Stomach (tissue), 19 donors: ENCODE results near the gene LYSMD4. TPM values are rescaled to one million over a fixed set of nuclear protein-coding genes. Genes with fewer than 3 reads are reported as not detected.
"Not testable (repeated sequence)": the region's sequence is repeated elsewhere in the genome, so short reads cannot be mapped to it uniquely, and the experiment has no call there.

Experiments
- DNase-seq, 2 donors: peaks; one replicate each; pipeline versions ENCODE4 v3.0.0 to v3.0.0-alpha.2; 2013 to 2019
- H3K27ac ChIP-seq, 5 donors: fragments of 200-600 bp in 4 of 5; sonication (generic) in 4 of 5; one replicate each; pipeline ENCODE4 v1.5.1; 2013 to 2019; ENCODE audit warnings: mild to moderate bottlenecking in 1 of 5, moderate library complexity in 1 of 5
- H3K27me3 ChIP-seq, 3 donors: fragments of 200-600 bp; sonication (generic); one replicate each; pipeline ENCODE4 v1.5.1; 2017 to 2019; ENCODE audit warnings: mixed run types in 1 of 3
- H3K36me3 ChIP-seq, 4 donors: fragments of 200-600 bp; sonication (generic); 1 replicate in 3 of 4; 2 replicates in 1 of 4; pipeline ENCODE4 v1.5.1; 2016 to 2019
- H3K4me1 ChIP-seq, 4 donors: fragments of 200-600 bp; sonication (generic); one replicate each; pipeline ENCODE4 v1.5.1; 2016 to 2019
- H3K4me3 ChIP-seq, 4 donors: fragments of 200-600 bp; sonication (generic) in 3 of 4; one replicate each; pipeline ENCODE4 v1.5.1; 2016 to 2019; ENCODE audit warnings: mild to moderate bottlenecking in 1 of 4
- H3K9me3 ChIP-seq, 4 donors: fragments of 200-600 bp; sonication (generic); one replicate each; pipeline ENCODE4 v1.5.1; 2016 to 2019
- CTCF ChIP-seq, 7 experiments: fragments of 450-650 bp in 4 of 7; fragments of 200-600 bp in 3 of 7; sonication (generic) in 3 of 7; IDR thresholded peaks; one replicate each; pipeline ENCODE4 v1.5.1; 2016 to 2019; ENCODE audit warnings: antibody characterized with exemption in 7 of 7, control low read depth in 2 of 7, mild to moderate bottlenecking in 1 of 7
- EP300 ChIP-seq: sonication (generic); formaldehyde crosslinking; IDR thresholded peaks from one replicate; pipeline ENCODE4 v1.6.1; 2017; ENCODE audit warnings: antibody characterized with exemption
- POLR2A ChIP-seq, 4 donors: fragments of 450-650 bp; IDR thresholded peaks; one replicate each; pipeline ENCODE4 v1.6.1; 2016; ENCODE audit warnings: antibody characterized with exemption in 4 of 4, control low read depth in 2 of 4, mild to moderate bottlenecking in 1 of 4, moderate library complexity in 1 of 4
- POLR2AphosphoS5 ChIP-seq, 3 donors: sonication (generic); formaldehyde crosslinking; IDR thresholded peaks; one replicate each; pipeline ENCODE4 v1.6.1; 2016; ENCODE audit warnings: antibody characterized with exemption in 3 of 3
- WGBS, 5 donors: extraction: QIAGEN DNeasy Blood & Tissue Kit in 3 of 5; methylation state at CpG; one replicate each; pipeline versions ENCODE4 v1.1.5 to v1.1.7; 2013 to 2018; 5-methylcytosine and 5-hydroxymethylcytosine counted together
- intact Hi-C: fragments of 100-400 bp; cut with DNase I; formaldehyde crosslinking; loops from one replicate; pipeline ENCODE4 v1.15.1; 2023; ENCODE audit warnings: low total_unique reads
- long read RNA-seq, 10 donors: transcript quantifications; one replicate each; lab custom pipeline, GENCODE V29; 2026
- polyA plus RNA-seq, 3 donors: library from polyadenylated mRNA; stranded (reverse); fragments of 200-250 nt; gene quantifications; one replicate each; pipeline ENCODE4 v1.2.3, GENCODE V29; 2013
- total RNA-seq, 5 donors: library from RNA; depleted of rRNA; stranded (reverse); fragments of >200 nt; gene quantifications; one replicate each; pipeline versions ENCODE4 v1.1.0 to v1.2.3, GENCODE V29; 2014 to 2016
- donor health status: healthy with polysubstance abuse.
- donor health status: Bipolar disorder and iron deficiency.
- donor health status: healthy.

Gene LYSMD4
- total RNA-seq (100 to 1,000 TPM in 1 of 5 donors, 10 to 100 TPM in 3, 1 to 10 TPM in 1; 4.2 to 106 (median 21.1) TPM), polyA plus RNA-seq (1 to 10 TPM; 5.0 to 5.8 (median 5.1) TPM)
- long read RNA-seq, donor 1, transcript LYSMD4-203 (1 exons, 2,122 nt), result major isoform, 32 of 32 reads
- long read RNA-seq, donor 1, partial matches to known transcripts, result 0 of 32 reads
- long read RNA-seq, donor 1, other reads (novel, unspliced or antisense), result 0 of 32 reads
- long read RNA-seq, donor 2, transcript LYSMD4-203 (1 exons, 2,122 nt), result major isoform, 31 of 31 reads
- long read RNA-seq, donor 2, partial matches to known transcripts, result 0 of 31 reads
- long read RNA-seq, donor 2, other reads (novel, unspliced or antisense), result 0 of 31 reads
- long read RNA-seq, donor 3, transcript LYSMD4-203 (1 exons, 2,122 nt), result major isoform, 18 of 18 reads
- long read RNA-seq, donor 3, partial matches to known transcripts, result 0 of 18 reads
- long read RNA-seq, donor 3, other reads (novel, unspliced or antisense), result 0 of 18 reads
- long read RNA-seq, donor 4, transcript LYSMD4-203 (1 exons, 2,122 nt), result major isoform, 10 of 10 reads
- long read RNA-seq, donor 4, partial matches to known transcripts, result 0 of 10 reads
- long read RNA-seq, donor 4, other reads (novel, unspliced or antisense), result 0 of 10 reads
- long read RNA-seq, donor 5, transcript LYSMD4-203 (1 exons, 2,122 nt), result major isoform, 27 of 30 reads
- long read RNA-seq, donor 5, partial matches to known transcripts, result 0 of 30 reads
- long read RNA-seq, donor 5, other reads (novel, unspliced or antisense), result 0 of 30 reads
- long read RNA-seq, donor 6, transcript LYSMD4-203 (1 exons, 2,122 nt), result major isoform, 89 of 90 reads
- long read RNA-seq, donor 6, partial matches to known transcripts, result 0 of 90 reads
- long read RNA-seq, donor 6, other reads (novel, unspliced or antisense), result 0 of 90 reads
- long read RNA-seq, donor 7, transcript LYSMD4-203 (1 exons, 2,122 nt), result major isoform, 51 of 51 reads
- long read RNA-seq, donor 7, partial matches to known transcripts, result 0 of 51 reads
- long read RNA-seq, donor 7, other reads (novel, unspliced or antisense), result 0 of 51 reads
- long read RNA-seq, donor 8, transcript LYSMD4-203 (1 exons, 2,122 nt), result major isoform, 59 of 60 reads
- long read RNA-seq, donor 8, partial matches to known transcripts, result 0 of 60 reads
- long read RNA-seq, donor 8, other reads (novel, unspliced or antisense), result 0 of 60 reads
- long read RNA-seq, donor 9, transcript LYSMD4-203 (1 exons, 2,122 nt), result major isoform, 70 of 70 reads
- long read RNA-seq, donor 9, partial matches to known transcripts, result 0 of 70 reads
- long read RNA-seq, donor 9, other reads (novel, unspliced or antisense), result 0 of 70 reads
- long read RNA-seq, donor 10, transcript LYSMD4-203 (1 exons, 2,122 nt), result major isoform, 35 of 36 reads
- long read RNA-seq, donor 10, partial matches to known transcripts, result 0 of 36 reads
- long read RNA-seq, donor 10, other reads (novel, unspliced or antisense), result 0 of 36 reads

DNA sequence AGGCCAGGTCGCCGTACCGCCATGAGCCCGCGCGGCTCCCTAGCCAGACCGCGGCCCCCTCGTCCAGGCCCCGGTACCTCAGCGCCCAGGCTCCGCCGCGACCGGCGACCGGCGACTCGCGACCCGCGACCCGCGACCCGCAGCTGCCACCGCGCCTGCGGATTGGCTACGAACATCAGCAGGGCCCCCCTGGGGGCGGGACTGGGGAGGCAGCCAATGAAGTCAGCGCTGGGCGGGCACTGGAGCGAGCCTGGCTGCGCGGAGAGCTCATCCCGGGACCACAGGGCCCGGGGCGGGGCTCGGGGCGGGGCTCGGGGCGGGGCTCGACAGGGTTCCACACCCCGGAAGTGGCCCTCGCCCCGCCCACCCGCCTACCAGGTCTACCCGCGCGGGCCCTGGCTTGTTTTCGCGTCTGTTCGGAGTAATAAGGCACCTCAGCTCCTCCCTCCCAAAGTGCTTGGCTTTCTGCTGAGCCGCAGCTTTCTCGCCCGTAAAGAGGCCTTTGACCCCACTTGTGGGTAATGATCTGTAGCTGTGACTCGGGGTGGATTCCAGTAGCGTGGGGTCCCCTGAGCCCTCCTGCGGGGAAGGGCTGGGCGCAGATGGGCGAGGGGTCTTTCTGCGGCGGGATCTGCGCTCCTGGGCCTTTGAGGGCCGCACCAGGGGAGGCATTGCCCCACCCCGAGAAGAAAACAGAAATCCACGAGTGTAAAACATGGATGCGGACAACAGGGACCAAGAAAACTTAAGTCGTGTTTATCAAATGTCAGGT, at the start of gene LYSMD4:
TSS of gene LYSMD4 (minus strand) at position 170 of the 772 bp plus-strand sequence. CDS start 1,438 bp downstream, outside the sequence.
- H3K4me1 ChIP-seq, result peaks cover 0 to 37% (median 32%) of the 10 kb centered on the region in 4 donors
- no peak for TF ChIP-seq EP300
- peak; percentile 40 to 73 (median 73) for TF ChIP-seq POLR2AphosphoS5 (IDR thresholded peaks at IDR 0.05)
- H3K27me3 ChIP-seq, result no peaks in the 10 kb centered on the region
- H3K36me3 ChIP-seq, result peaks cover 0 to 10% (median 10%) of the 10 kb centered on the region in 4 donors
- WGBS, 5 donors, result 9 to 30% (median 15%) methylated on average over 18 to 69 of the region's 69 CpGs
- peak within 1 kb of the TSS; percentile 84 to 95 (median 89) for H3K27ac ChIP-seq
- intact Hi-C loops, result no loop called here
- peak within 1 kb of the TSS; percentile 65 to 99 (median 90) for H3K4me3 ChIP-seq
- peak; percentile 99 for DNase-seq
- no peaks in the 10 kb centered on the region for H3K9me3 ChIP-seq

DNA sequence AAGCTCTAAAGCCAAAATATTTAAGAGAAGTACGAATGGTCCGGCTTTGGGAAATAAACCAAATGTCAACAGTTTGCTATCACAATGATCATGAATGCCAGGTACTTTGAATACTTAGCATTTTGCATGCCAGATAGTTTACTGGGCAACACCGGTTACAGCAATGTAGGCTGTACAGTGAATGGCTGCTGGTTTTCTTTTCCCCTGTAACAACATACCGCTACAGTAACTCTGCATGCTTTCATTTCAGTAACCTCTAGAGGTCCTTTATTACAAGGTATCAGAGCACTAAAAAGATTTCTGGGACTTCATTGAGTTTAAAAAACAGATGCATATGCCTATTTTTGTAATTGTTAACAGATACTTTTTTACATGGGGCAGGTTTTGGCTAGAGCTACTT, 48.8 kb upstream of the LYSMD4 start:
- H3K9me3 ChIP-seq, DNase-seq, H3K27me3 ChIP-seq, H3K4me1 ChIP-seq, H3K36me3 ChIP-seq, H3K4me3 ChIP-seq, H3K27ac ChIP-seq, intact Hi-C loops: not testable (repeated sequence)
- 8 to 50% (median 40%) methylated on average over 2 of the region's 4 CpGs for WGBS, 5 donors

- 91 to 100% (median 100%) methylated on average over 1 of the region's 1 CpG for WGBS, 5 donors
- Histone ChIP-seq H3K27me3 (no peaks in the 10 kb centered on the region), H3K4me3 (no peak overlapping the region), H3K4me1 (no peaks in the 10 kb centered on the region), H3K27ac (no peak overlapping the region), H3K9me3 (no peaks in the 10 kb centered on the region), H3K36me3 (no peaks in the 10 kb centered on the region)
- intact Hi-C loops, result no loop called here
- DNase-seq, result no peak
- TF ChIP-seq CTCF (IDR thresholded peaks at IDR 0.05) (no peak), POLR2AphosphoS5 (IDR thresholded peaks at IDR 0.05) (no peak), POLR2A (IDR thresholded peaks at IDR 0.05) (no peak), EP300 (no peak)
Observed at GRCh38 chr15:99777144-99777543, 43.9 kb upstream of the LYSMD4 start.

DNA sequence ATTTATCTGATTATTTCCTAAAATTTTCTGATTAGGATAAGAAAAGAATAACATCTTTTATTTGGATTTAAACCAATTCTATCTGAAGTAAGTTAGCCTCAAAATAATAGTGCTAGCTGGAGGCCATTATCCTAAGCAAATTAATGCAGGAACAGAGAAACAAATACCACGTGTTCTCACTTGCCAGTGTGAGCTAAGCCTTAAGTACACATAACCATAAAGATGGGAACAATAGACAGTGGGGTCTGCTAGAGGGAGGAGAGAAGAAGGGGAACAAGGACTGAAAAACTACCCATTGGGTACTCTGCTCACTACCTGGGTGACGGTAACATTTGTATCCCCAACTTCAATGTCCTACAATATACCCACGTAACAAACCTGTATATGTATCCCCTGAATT, 31.3 kb upstream of the LYSMD4 start:
- Histone ChIP-seq H3K4me3 (no peak overlapping the region), H3K36me3 (no peaks in the 10 kb centered on the region), H3K4me1 (no peaks in the 10 kb centered on the region), H3K27me3 (no peaks in the 10 kb centered on the region), H3K9me3 (no peaks in the 10 kb centered on the region), H3K27ac (no peak overlapping the region)
- DNase-seq, result no peak
- WGBS, 5 donors, result 72 to 82% (median 79%) methylated on average over 3 of the region's 3 CpGs
- no peak for TF ChIP-seq CTCF (IDR thresholded peaks at IDR 0.05)
- TF ChIP-seq POLR2A (IDR thresholded peaks at IDR 0.05), result no peak
- TF ChIP-seq EP300, result no peak
- TF ChIP-seq POLR2AphosphoS5 (IDR thresholded peaks at IDR 0.05), result no peak
- intact Hi-C loops, result no loop called here
